Kidney epithelial cell (primary cell): Measurements from ENCODE around the gene PJVK. TPM values are rescaled to one million over a fixed set of nuclear protein-coding genes. Genes with fewer than 3 reads are reported as not detected.
"Not testable (repeated sequence)": the region's sequence is repeated elsewhere in the genome, so short reads cannot be mapped to it uniquely, and the experiment has no call there.

ENCODE experiments used
- DNase-seq: peaks from one replicate; pipeline ENCODE4 v3.0.0-alpha.2; 2010; ENCODE audit warnings: low read depth
- H3K27me3 ChIP-seq: 2 replicates; pipeline ENCODE4 v1.6.0; 2011; ENCODE audit warnings: low read length; ENCODE audit not compliant: control insufficient read depth, insufficient read depth
- H3K36me3 ChIP-seq: 2 replicates; pipeline ENCODE4 v1.5.1; 2011; ENCODE audit warnings: low read length; ENCODE audit not compliant: control insufficient read depth, insufficient read depth
- H3K4me3 ChIP-seq: 2 replicates; pipeline ENCODE4 v1.5.1; 2011; ENCODE audit warnings: low read depth, mild to moderate bottlenecking, control low read depth, low read length
- total RNA-seq: library from RNA; depleted of rRNA; stranded (reverse); fragments of >200 nt; gene quantifications from 2 replicates; pipeline ENCODE4 v1.2.3, GENCODE V29; 2015
- TF ChIP-seq, protein P1 (sequence below): IDR thresholded peaks from 2 replicates; pipeline ENCODE4 v1.5.1; 2011; ENCODE audit warnings: mild to moderate bottlenecking, moderate library complexity, low read length, control low read depth, inconsistent platforms; ENCODE audit not compliant: insufficient read depth, poor library complexity, severe bottlenecking

PJVK gene
- total RNA-seq, 1 donor from 2014 or later, result 2.7 TPM

DNA sequence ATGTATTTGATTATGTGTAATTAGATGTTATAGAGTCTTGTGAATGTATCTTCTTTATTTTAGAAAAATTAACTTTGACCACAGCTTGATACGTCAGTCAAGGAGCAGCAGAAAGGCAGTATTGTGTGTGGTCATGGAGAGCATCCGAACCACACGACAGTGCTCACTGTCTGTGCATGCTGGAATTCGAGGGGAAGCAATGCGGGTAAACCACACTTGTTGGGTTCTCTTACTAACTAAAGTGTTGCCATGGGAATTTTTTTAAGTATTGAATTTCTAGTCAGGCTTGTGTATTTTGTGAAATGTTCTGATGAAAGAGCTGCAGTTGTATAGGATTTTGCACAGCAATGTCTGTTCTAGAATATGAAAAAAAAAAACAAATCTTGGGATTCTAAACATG is 4.8 kb downstream of the PJVK start:
- TF ChIP-seq, protein P1, sequence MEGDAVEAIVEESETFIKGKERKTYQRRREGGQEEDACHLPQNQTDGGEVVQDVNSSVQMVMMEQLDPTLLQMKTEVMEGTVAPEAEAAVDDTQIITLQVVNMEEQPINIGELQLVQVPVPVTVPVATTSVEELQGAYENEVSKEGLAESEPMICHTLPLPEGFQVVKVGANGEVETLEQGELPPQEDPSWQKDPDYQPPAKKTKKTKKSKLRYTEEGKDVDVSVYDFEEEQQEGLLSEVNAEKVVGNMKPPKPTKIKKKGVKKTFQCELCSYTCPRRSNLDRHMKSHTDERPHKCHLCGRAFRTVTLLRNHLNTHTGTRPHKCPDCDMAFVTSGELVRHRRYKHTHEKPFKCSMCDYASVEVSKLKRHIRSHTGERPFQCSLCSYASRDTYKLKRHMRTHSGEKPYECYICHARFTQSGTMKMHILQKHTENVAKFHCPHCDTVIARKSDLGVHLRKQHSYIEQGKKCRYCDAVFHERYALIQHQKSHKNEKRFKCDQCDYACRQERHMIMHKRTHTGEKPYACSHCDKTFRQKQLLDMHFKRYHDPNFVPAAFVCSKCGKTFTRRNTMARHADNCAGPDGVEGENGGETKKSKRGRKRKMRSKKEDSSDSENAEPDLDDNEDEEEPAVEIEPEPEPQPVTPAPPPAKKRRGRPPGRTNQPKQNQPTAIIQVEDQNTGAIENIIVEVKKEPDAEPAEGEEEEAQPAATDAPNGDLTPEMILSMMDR, result no peak
- no peak for DNase-seq
- Histone ChIP-seq H3K36me3 (no peaks in the 10 kb centered on the region), H3K27me3 (no peaks in the 10 kb centered on the region), H3K4me3 (no peak overlapping the region)

DNA sequence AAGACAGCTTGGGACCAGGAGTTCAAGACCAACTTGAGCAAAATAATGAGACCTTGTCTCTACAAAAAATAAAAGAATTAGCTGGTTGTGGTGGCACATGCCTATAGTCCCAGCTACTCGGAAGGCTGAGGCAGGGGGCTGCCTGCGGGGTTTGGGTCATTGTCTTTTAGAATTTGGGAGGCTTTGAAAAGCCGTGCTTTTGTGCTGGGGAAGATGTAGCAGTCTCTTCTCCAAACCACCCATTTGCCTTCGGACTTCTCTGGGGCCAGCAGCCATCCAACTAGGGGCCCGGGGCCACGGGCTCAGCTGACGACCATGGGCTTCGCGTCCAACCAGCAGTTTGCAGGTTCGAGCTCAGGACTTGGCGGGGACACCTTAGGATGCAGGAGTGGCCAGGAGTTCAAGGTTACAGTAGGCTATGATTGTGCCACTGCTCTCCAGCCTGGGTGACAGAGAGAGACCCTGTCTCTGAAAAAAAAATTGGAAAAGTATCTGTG is 6.3 kb downstream of the PJVK start:
- Histone ChIP-seq H3K27me3 (no peaks in the 10 kb centered on the region), H3K36me3 (no peaks in the 10 kb centered on the region), H3K4me3 (no peak overlapping the region)
- TF ChIP-seq, protein P1, result no peak
- no peak for DNase-seq

DNA sequence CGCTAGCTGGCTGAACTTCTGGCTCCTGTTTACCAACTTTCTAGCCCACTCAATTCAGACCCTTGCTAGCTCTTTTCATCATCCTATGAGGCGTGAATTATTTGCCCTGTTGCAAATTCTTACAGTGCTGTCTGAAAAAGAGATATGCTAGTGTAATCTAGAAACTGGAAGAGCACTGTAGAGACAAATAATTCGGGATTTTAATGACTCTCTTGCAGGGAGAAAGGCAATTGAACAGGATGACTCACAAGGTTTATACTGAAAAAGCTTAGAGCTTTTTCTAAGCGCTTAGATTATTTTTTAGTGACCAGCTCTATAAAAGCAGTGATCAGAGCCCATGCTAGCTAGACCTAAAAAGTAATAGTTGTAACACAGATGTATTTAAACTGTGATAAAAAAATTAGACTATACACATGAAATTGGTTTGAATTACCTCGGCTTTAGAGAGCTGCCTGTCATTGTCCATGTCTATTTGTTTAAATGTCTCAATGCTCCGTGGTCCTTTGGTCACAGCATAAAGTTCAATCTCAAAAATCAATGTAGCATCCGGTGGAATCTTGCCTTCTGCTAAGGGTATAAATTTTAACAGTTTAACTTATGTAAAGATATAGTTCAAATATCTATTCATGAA is 18.2 kb downstream of the PJVK start:
- Histone ChIP-seq H3K27me3 (no peaks in the 10 kb centered on the region), H3K36me3 (no peaks in the 10 kb centered on the region), H3K4me3 (no peak overlapping the region)
- DNase-seq, result no peak
- TF ChIP-seq, protein P1, result no peak

DNA sequence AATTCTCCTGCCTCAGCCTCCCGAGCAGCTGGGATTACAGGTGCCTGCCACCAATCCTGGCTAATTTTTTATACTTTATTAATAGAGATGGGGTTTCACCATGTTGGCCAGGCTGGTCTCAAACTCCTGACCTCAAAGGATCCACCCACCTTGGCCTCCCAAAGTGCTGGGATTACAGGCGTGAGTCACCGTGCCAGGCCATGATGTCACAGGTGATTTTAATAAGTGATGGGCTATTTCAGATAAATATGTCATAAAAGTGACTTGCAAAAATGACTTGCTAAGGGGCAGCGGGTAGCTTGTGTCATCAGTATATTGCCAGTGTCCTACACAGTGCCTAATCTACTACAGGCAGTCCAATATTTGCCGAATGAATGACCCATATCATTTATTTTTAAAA is 20.1 kb downstream of the PJVK start:
- H3K4me3 ChIP-seq, DNase-seq, H3K27me3 ChIP-seq, H3K36me3 ChIP-seq: not testable (repeated sequence)

DNA sequence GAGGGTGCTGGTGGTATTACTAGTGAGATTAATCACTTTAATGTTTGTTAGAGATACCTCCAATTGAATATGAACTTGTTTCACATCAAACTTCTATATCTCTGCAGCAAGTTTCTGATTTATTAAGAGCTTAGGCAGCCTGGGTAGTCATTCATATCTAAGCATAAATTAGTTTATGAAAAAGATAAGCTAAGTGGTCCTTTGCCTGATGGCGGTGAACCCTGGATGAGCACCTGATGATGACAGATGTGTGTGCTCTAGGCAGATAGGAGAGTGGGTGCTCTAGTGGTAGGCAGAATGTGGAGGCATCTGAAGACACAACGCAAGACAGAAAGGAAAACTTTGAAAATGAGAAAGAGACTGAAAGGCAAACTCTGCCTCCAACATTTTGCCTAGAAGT is 22.2 kb downstream of the PJVK start:
- H3K27me3 ChIP-seq, result no peaks in the 10 kb centered on the region

DNA sequence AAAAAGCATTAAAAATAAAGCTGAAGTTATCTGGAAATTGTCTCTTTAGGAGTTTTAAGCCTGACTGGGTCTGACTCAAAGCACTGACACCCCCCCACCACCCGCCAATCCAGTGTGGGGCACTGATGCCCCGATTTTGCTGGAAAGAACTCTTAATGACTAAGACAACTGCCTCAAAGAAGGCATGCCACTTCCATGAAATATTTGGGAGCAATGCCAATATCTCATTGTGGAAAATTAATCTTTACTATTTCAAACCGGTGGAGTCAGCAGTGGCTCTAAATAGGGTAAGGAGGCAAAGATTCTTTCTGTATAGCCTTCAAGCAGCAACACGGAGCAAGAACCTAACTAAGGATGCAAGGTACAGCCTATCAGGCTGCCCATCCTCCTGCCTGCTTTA is 22.8 kb downstream of the PJVK start:
- TF ChIP-seq, protein P1, result no peak
- H3K4me3 ChIP-seq, result no peak overlapping the region
- no peaks in the 10 kb centered on the region for H3K27me3 ChIP-seq
- no peak for DNase-seq
- H3K36me3 ChIP-seq, result no peaks in the 10 kb centered on the region

More for the DNA sequence above, 22.2 kb downstream of the PJVK start:
- H3K4me3 ChIP-seq, result no peak overlapping the region
- no peaks in the 10 kb centered on the region for H3K36me3 ChIP-seq
- TF ChIP-seq, protein P1, result no peak
- no peak for DNase-seq
